HEK293 (cell line): ENCODE results near the gene UBALD2.

Experiments used
- MYNN ChIP-seq: fragments of 450-650 bp; formaldehyde crosslinking; IDR thresholded peaks from 2 replicates; pipeline ENCODE4 v1.5.1; 2016; ENCODE audit warnings: missing biosample characterization, missing genetic modification characterization, borderline replicate concordance
- ZBTB49 ChIP-seq: fragments of 450-650 bp; formaldehyde crosslinking; IDR thresholded peaks from 2 replicates; pipeline ENCODE4 v1.5.1; 2016; ENCODE audit warnings: missing biosample characterization, missing genetic modification characterization, low read depth
- ZNF184 ChIP-seq: fragments of 450-650 bp; IDR thresholded peaks from 2 replicates; pipeline ENCODE4 v1.5.1; 2018; ENCODE audit warnings: missing biosample characterization, mild to moderate bottlenecking, missing genetic modification characterization
- ZNF280C ChIP-seq: fragments of 450-650 bp; formaldehyde crosslinking; IDR thresholded peaks from 2 replicates; pipeline ENCODE4 v1.5.1; 2016; ENCODE audit warnings: missing biosample characterization, missing genetic modification characterization
- ZNF423 ChIP-seq: fragments of 450-650 bp; formaldehyde crosslinking; IDR thresholded peaks from 2 replicates; pipeline ENCODE4 v1.5.1; 2016; ENCODE audit warnings: missing biosample characterization, missing genetic modification characterization
- ZNF561 ChIP-seq: fragments of 450-650 bp; IDR thresholded peaks from 2 replicates; pipeline ENCODE4 v1.5.1; 2018; ENCODE audit warnings: missing biosample characterization, missing genetic modification characterization, borderline replicate concordance

GRCh38 chr17:76255801-76256429, 9.2 kb upstream of the UBALD2 start:
- TF ChIP-seq ZNF561 (tag by site-specific recombination) (no peak), ZNF184 (tag by site-specific recombination) (no peak), ZNF280C (tag by site-specific recombination) (no peak), ZBTB49 (tag by site-specific recombination) (no peak), ZNF423 (tag by site-specific recombination) (no peak), MYNN (tag by site-specific recombination) (no peak)
